SIG-M5 (cell line): ENCODE measurements around the gene NVL.
A peak's percentile ranks its signal among the peaks of the same experiment; 100 is the strongest.
"Not testable (repeated sequence)": the region's sequence is repeated elsewhere in the genome, so short reads cannot be mapped to it uniquely, and the experiment has no call there.

Source experiments
- DNase-seq: peaks from one replicate; lab custom pipeline; 2025; lab: John Stamatoyannopoulos, UW

The NVL gene

GRCh38 chr1:224235813-224236493, 94.0 kb downstream of the NVL start:
- DNase-seq: no peak

- no peak for DNase-seq
These were observed 96.0 kb downstream of the NVL start for GRCh38 chr1:224234017-224234416.

GRCh38 chr1:224226849-224227502, 103.0 kb downstream of the NVL start:
- no peak for DNase-seq

- no peak for DNase-seq
These were observed 105.9 kb downstream of the NVL start for GRCh38 chr1:224223819-224224714.

GRCh38 chr1:224219612-224220059, 110.3 kb downstream of the NVL start:
- no peak for DNase-seq

- no peak for DNase-seq
These were observed 110.9 kb downstream of the NVL start for GRCh38 chr1:224219011-224219611.

- DNase-seq: no peak
These were observed 112.0 kb downstream of the NVL start for GRCh38 chr1:224217655-224218623.

GRCh38 chr1:224216382-224216781, 113.6 kb downstream of the NVL start:
- no peak for DNase-seq

GRCh38 chr1:224213438-224214119, 116.4 kb downstream of the NVL start:
- no peak for DNase-seq

- no peak for DNase-seq
These were observed 117.3 kb downstream of the NVL start for GRCh38 chr1:224212618-224213061.

- no peak for DNase-seq
These were observed 118.6 kb downstream of the NVL start for GRCh38 chr1:224211206-224211962.

GRCh38 chr1:224205931-224206538, 123.9 kb downstream of the NVL start:
- not testable (repeated sequence) for DNase-seq

GRCh38 chr1:224205438-224205840, 124.5 kb downstream of the NVL start:
- peak; percentile 23 for DNase-seq

GRCh38 chr1:224203243-224204016, 126.5 kb downstream of the NVL start:
- no peak for DNase-seq

- no peak for DNase-seq
These were observed 128.1 kb downstream of the NVL start for GRCh38 chr1:224201853-224202252.

GRCh38 chr1:224201383-224201782, 128.6 kb downstream of the NVL start:
- DNase-seq: no peak

GRCh38 chr1:224199679-224200078, 130.3 kb downstream of the NVL start:
- DNase-seq: no peak

- no peak for DNase-seq
These were observed 131.4 kb downstream of the NVL start for GRCh38 chr1:224198572-224198971.
